Neural crest cell (in vitro differentiated cells): Measurements from ENCODE around the gene ATF6. TPM values are rescaled to one million over a fixed set of nuclear protein-coding genes. Genes with fewer than 3 reads are reported as not detected.
"Not testable (repeated sequence)": the region's sequence is repeated elsewhere in the genome, so short reads cannot be mapped to it uniquely, and the experiment has no call there.

Source experiments
- DNase-seq: peaks from one replicate; pipeline ENCODE4 v3.0.0; 2021; ENCODE audit warnings: low read depth, mixed read lengths, low spot score
- H3K27ac Mint-ChIP-seq: one replicate; pipeline ENCODE4 v1.8.0; 2021; ENCODE audit warnings: mild to moderate bottlenecking, mixed read lengths; ENCODE audit not compliant: unreplicated experiment
- H3K27me3 Mint-ChIP-seq: 2 replicates; pipeline ENCODE4 v1.8.0; 2021; ENCODE audit warnings: low read depth, mild to moderate bottlenecking, mixed read lengths
- H3K36me3 Mint-ChIP-seq: 2 replicates; pipeline ENCODE4 v1.8.0; 2021; ENCODE audit warnings: low read depth, mild to moderate bottlenecking, mixed read lengths
- H3K4me1 Mint-ChIP-seq: 2 replicates; pipeline ENCODE4 v1.8.0; 2021; ENCODE audit warnings: mixed read lengths
- H3K4me3 Mint-ChIP-seq: one replicate; pipeline ENCODE4 v1.8.0; 2021; ENCODE audit warnings: mild to moderate bottlenecking, mixed read lengths
- H3K9me3 Mint-ChIP-seq: 2 replicates; pipeline ENCODE4 v1.8.0; 2021; ENCODE audit warnings: mixed read lengths
- CTCF ChIP-seq: fragments of 200-600 bp; sonication (generic); conservative IDR thresholded peaks from 2 replicates; pipeline ENCODE4 v1.5.0; 2021; ENCODE audit warnings: antibody characterized with exemption, mild to moderate bottlenecking
- total RNA-seq: library from RNA; stranded (reverse); gene quantifications from 2 replicates; pipeline ENCODE4 v1.2.1, GENCODE V29; 2021

The ATF6 gene
- total RNA-seq, 1 donor from 2014 or later = 17.8 TPM

DNA sequence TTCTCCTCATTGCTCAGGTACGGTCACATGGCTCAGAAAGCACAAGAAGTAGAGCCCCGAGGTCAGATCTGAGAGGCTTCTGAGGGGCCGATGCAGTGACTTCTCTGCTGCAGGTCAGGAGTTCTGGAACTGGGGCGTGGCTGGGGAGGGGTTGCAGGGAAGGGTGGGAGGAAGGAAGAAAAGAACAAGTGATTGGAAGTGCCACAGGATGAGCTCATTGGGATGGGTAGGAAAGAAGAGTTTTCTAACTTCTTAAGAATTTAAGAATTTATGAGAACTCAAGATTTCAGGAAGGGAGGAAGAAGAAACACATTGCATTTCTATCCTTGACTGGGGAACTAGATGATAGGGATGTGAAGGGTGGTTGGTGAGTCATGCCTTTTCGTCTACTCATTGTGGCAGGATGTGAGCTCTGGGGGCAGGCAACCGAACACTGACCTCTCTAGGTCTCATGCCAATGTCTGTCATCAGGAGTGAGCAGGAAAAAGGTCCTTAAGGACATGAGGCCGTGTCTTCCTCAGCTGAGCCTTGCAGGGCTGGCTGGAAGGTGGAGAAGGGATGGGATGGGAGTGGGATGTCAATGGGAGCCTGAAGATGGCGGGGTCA is 44.3 kb upstream of the ATF6 start:
- Mint-ChIP-seq H3K4me1 (peaks cover 8% of the 10 kb centered on the region), H3K9me3 (no peaks in the 10 kb centered on the region), H3K27ac (no peak overlapping the region), H3K27me3 (peaks cover 85% of the 10 kb centered on the region), H3K36me3 (no peaks in the 10 kb centered on the region), H3K4me3 (peak overlapping the region; percentile 14)
- no peak for TF ChIP-seq CTCF
- DNase-seq = no peak

- Mint-ChIP-seq H3K4me1 (peaks cover 8% of the 10 kb centered on the region), H3K36me3 (no peaks in the 10 kb centered on the region)
These were observed 43.7 kb upstream of the ATF6 start for GRCh38 chr1:161722406-161722805.

DNA sequence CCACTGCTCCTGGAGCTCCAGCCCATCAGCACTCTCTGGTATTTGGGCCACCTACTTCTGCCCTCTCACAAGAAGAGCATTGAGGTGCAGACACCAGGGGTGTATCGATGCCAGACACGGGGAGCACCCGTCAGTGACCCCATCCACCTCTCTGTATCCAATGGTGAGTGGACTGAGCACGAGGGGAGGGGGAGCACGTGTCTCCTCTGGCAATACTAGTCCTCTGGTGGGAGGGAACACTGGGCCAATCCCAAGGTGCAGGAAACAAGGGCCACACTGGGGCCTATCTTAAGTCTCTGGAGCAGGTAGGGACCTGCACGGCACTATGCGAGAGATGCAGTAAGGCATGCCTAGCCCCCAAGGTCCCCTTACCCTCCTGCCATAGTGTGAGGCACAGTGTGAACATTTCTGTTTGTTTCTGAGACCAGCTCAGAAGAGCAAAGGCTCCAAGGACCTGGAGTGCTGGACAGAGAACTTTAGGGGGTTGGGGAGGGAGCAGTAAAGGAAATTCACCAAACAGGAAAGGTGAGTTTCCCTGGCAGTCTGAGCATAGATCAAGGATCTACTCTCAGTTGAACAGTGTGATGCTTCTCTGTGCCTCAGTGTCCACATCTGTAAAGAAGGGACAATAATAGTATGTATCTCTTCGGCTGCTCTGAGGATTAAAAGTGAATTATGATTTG is 42.5 kb upstream of the ATF6 start:
- no peak for DNase-seq
- H3K4me1 Mint-ChIP-seq = peaks cover 8% of the 10 kb centered on the region
- no peak overlapping the region for H3K27ac Mint-ChIP-seq
- no peak for TF ChIP-seq CTCF
- H3K9me3 Mint-ChIP-seq = no peaks in the 10 kb centered on the region
- H3K4me3 Mint-ChIP-seq = peak overlapping the region; percentile 21
- H3K36me3 Mint-ChIP-seq = no peaks in the 10 kb centered on the region
- peaks cover 75% of the 10 kb centered on the region for H3K27me3 Mint-ChIP-seq

More at GRCh38 chr1:161722406-161722805, 43.7 kb upstream of the ATF6 start:
- TF ChIP-seq CTCF = no peak
- no peak for DNase-seq
- Mint-ChIP-seq H3K4me3 (no peak overlapping the region), H3K27me3 (peaks cover 80% of the 10 kb centered on the region), H3K27ac (no peak overlapping the region), H3K9me3 (no peaks in the 10 kb centered on the region)

DNA sequence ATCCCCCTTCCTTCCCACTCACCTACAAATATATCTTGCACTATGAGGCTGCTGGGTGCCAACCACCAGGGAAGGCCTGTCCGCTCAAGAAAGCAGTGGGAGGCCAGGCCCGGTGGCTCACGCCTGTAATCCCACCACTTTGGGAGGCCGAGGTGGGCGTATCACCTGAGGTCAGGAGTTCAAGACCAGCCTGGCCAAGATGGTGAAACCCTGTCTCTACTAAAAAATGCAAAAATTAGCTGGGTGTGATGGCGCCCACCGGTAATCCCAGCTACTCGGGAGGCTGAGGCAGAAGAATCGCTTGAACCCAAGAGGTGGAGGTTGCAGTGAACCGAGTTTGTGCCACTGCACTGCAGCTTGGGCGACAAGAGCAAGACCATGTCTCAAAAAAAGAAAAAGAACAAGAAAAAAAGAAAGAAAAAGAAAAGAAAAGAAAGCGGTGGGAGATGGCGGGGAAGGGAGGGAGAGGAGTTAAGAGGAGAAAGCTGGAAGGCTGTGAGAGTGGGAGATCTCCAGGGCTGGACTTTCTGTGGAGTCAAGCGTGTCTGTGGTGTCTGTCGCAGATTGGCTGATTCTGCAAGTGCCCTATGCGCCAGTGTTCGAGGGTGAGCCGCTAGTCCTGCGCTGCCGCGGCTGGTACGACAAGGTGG is 40.7 kb upstream of the ATF6 start:
- not testable (repeated sequence) for H3K9me3 Mint-ChIP-seq, H3K27ac Mint-ChIP-seq, H3K4me1 Mint-ChIP-seq, H3K36me3 Mint-ChIP-seq, DNase-seq
- peaks cover 76% of the 10 kb centered on the region for H3K27me3 Mint-ChIP-seq
- peak overlapping the region; percentile 98 for H3K4me3 Mint-ChIP-seq

- peaks cover 8% of the 10 kb centered on the region for H3K4me1 Mint-ChIP-seq
- TF ChIP-seq CTCF = peak; percentile 63
- no peaks in the 10 kb centered on the region for H3K9me3 Mint-ChIP-seq
- peaks cover 76% of the 10 kb centered on the region for H3K27me3 Mint-ChIP-seq
- peak; percentile 50 for DNase-seq
- peak overlapping the region; percentile 98 for H3K4me3 Mint-ChIP-seq
- no peaks in the 10 kb centered on the region for H3K36me3 Mint-ChIP-seq
- H3K27ac Mint-ChIP-seq = no peak overlapping the region
These were observed 40.1 kb upstream of the ATF6 start for GRCh38 chr1:161725908-161726472.
